Neural cell (in vitro differentiated cells): ENCODE measurements around the gene RITA1. TPM values are rescaled to one million over a fixed set of nuclear protein-coding genes. Genes with fewer than 3 reads are reported as not detected.

Experiments used
- H2AFZ ChIP-seq: fragments of 200-600, 300-800 bp; sonication (generic), shearing (Covaris generic); 2 replicates; pipeline ENCODE4 v1.6.0; 2014; ENCODE audit warnings: low read depth, mild to moderate bottlenecking, antibody characterized with exemption, low read length, moderate library complexity
- H3F3A ChIP-seq: fragments of 200-600 bp; shearing (Covaris generic); 2 replicates; pipeline ENCODE4 v1.6.1; 2016; ENCODE audit warnings: mild to moderate bottlenecking, moderate library complexity, mixed read lengths, antibody characterized with exemption, low read length; ENCODE audit not compliant: insufficient read depth, poor library complexity, severe bottlenecking
- H3K27ac ChIP-seq: fragments of 200-600, 300-800 bp; sonication (generic), shearing (Covaris generic); 2 replicates; pipeline ENCODE4 v1.5.1; 2014; ENCODE audit warnings: mild to moderate bottlenecking, low read length, moderate library complexity
- H3K27me3 ChIP-seq: fragments of 300-800, 200-600 bp; sonication (generic), shearing (Covaris generic); 2 replicates; pipeline ENCODE4 v1.6.0; 2014; ENCODE audit warnings: mild to moderate bottlenecking, low read depth, low read length, moderate library complexity; ENCODE audit not compliant: insufficient read depth
- H3K36me3 ChIP-seq: fragments of 300-800, 200-600 bp; sonication (generic), shearing (Covaris generic); 2 replicates; pipeline ENCODE4 v1.5.1; 2014; ENCODE audit warnings: mild to moderate bottlenecking, antibody characterized with exemption, low read length, moderate library complexity; ENCODE audit not compliant: insufficient read depth
- H3K4me2 ChIP-seq: fragments of 300-800, 200-600 bp; sonication (generic), shearing (Covaris generic); 2 replicates; pipeline ENCODE4 v1.6.0; 2014; ENCODE audit warnings: mild to moderate bottlenecking, low read length
- H3K4me3 ChIP-seq: fragments of 300-800, 200-600 bp; sonication (generic), shearing (Covaris generic); 2 replicates; pipeline ENCODE4 v1.5.1; 2014; ENCODE audit warnings: mild to moderate bottlenecking, low read length, moderate library complexity
- H3K79me2 ChIP-seq: fragments of 200-600 bp; shearing (Covaris generic); replicated peaks from 2 replicates; pipeline ENCODE4 v1.6.0; 2014; ENCODE audit warnings: mild to moderate bottlenecking, low read length, moderate library complexity; ENCODE audit not compliant: insufficient read depth
- H3K9ac ChIP-seq: fragments of 300-800, 200-600 bp; sonication (generic), shearing (Covaris generic); 2 replicates; pipeline ENCODE4 v1.6.1; 2016; ENCODE audit warnings: mild to moderate bottlenecking, low read length, mixed read lengths
- H3K9me2 ChIP-seq: fragments of 200-600 bp; shearing (Covaris generic); 2 replicates; pipeline ENCODE4 v1.6.1; 2016; ENCODE audit warnings: mild to moderate bottlenecking, low read length, mixed read lengths; ENCODE audit not compliant: insufficient read depth
- H3K9me3 ChIP-seq: fragments of 200-600, 300-800 bp; sonication (generic), shearing (Covaris generic); 2 replicates; pipeline ENCODE4 v1.6.1; 2016; ENCODE audit warnings: mild to moderate bottlenecking, mixed run types, low read length, moderate library complexity, mixed read lengths
- H4K20me1 ChIP-seq: fragments of 200-600 bp; shearing (Covaris generic); 2 replicates; pipeline ENCODE4 v1.6.1; 2016; ENCODE audit warnings: mild to moderate bottlenecking, mixed run types; ENCODE audit not compliant: insufficient read depth
- EP300 ChIP-seq: fragments of 450-650 bp; conservative IDR thresholded peaks from 2 replicates; pipeline ENCODE4 v1.6.1; 2014; ENCODE audit warnings: antibody characterized with exemption, mild to moderate bottlenecking, moderate library complexity; ENCODE audit not compliant: poor library complexity, severe bottlenecking
- EZH2 ChIP-seq: fragments of 200-600, 300-800 bp; shearing (Covaris generic), sonication (generic); IDR thresholded peaks from 2 replicates; pipeline ENCODE4 v1.6.1; 2014; ENCODE audit warnings: antibody characterized with exemption, low read length, borderline replicate concordance, mild to moderate bottlenecking; ENCODE audit not compliant: insufficient read depth, poor library complexity, severe bottlenecking
- MXI1 ChIP-seq: fragments of 450-650 bp; conservative IDR thresholded peaks from 2 replicates; pipeline ENCODE4 v1.6.1; 2014; ENCODE audit warnings: antibody characterized with exemption, mild to moderate bottlenecking; ENCODE audit not compliant: poor library complexity, severe bottlenecking
- POLR2AphosphoS5 ChIP-seq: IDR thresholded peaks from 2 replicates; pipeline ENCODE4 v1.6.1; 2012
- RAD21 ChIP-seq: fragments of 450-650 bp; conservative IDR thresholded peaks from 2 replicates; pipeline ENCODE4 v1.6.1; 2014; ENCODE audit warnings: antibody characterized with exemption, mild to moderate bottlenecking, moderate library complexity
- SMC3 ChIP-seq: fragments of 450-650 bp; conservative IDR thresholded peaks from 2 replicates; pipeline ENCODE4 v1.6.1; 2014; ENCODE audit warnings: antibody characterized with exemption, mild to moderate bottlenecking, moderate library complexity; ENCODE audit not compliant: poor library complexity
- TAF1 ChIP-seq: IDR thresholded peaks from 2 replicates; pipeline ENCODE4 v1.6.1; 2012; ENCODE audit warnings: low read depth
- polyA plus RNA-seq: library from polyadenylated mRNA; depleted of rRNA; stranded (reverse); fragments of >200 nt; gene quantifications from 2 replicates; pipeline ENCODE4 v1.2.3, GENCODE V29; 2014
- TF ChIP-seq, protein P1 (sequence below): fragments of 450-650 bp; IDR thresholded peaks from 2 replicates; pipeline ENCODE4 v1.5.1; 2014; ENCODE audit warnings: antibody characterized with exemption, mild to moderate bottlenecking, moderate library complexity; ENCODE audit not compliant: poor library complexity, severe bottlenecking
- TF ChIP-seq, protein P2 (sequence below): IDR thresholded peaks from 2 replicates; pipeline ENCODE4 v1.6.1; 2012; ENCODE audit warnings: borderline replicate concordance

The RITA1 gene
- polyA plus RNA-seq, 1 donor from 2014 or later = 23.3 TPM

DNA sequence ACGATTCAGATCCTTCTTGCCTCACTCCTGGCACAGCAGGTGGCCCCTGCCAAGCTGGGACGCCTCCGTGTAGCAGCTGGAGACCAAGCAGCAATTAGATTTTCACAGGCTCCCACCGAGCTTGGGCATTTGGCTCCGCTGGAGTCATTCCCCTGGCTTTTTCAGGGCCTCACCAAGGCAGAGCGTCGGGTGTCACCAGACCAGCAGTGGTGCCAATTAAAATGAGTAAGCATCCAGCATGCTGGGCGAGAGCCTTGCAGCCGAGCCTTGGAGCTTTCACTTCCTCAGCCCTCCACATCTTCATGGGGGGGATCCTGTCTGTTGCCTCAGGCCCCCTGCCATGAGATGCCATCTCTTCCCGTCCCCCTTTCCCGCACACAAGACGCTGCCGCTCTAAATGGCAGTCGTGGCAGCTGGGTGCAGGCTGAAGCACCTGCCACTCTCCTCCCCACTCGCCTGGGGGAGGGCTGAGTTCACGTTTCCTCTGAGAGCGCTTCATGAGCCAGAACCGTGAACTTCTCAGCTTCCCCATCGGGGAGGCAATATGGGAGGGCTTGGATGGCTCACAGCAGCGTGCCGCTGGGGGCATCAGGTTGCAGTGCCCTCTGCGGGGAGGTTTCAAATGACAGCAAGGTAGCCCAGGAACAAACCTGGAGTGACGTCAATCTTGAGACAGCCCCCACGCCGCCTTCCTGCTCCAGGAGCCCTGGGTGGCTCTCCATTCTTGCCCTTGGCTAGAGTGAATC lies 47.5 kb downstream of the RITA1 start:
- TF ChIP-seq, protein P1, sequence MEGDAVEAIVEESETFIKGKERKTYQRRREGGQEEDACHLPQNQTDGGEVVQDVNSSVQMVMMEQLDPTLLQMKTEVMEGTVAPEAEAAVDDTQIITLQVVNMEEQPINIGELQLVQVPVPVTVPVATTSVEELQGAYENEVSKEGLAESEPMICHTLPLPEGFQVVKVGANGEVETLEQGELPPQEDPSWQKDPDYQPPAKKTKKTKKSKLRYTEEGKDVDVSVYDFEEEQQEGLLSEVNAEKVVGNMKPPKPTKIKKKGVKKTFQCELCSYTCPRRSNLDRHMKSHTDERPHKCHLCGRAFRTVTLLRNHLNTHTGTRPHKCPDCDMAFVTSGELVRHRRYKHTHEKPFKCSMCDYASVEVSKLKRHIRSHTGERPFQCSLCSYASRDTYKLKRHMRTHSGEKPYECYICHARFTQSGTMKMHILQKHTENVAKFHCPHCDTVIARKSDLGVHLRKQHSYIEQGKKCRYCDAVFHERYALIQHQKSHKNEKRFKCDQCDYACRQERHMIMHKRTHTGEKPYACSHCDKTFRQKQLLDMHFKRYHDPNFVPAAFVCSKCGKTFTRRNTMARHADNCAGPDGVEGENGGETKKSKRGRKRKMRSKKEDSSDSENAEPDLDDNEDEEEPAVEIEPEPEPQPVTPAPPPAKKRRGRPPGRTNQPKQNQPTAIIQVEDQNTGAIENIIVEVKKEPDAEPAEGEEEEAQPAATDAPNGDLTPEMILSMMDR = no peak
- TF ChIP-seq SMC3 (no peak), RAD21 (no peak), POLR2AphosphoS5 (no peak), EP300 (no peak), MXI1 (no peak), EZH2 (no peak), TAF1 (no peak)
- TF ChIP-seq, protein P2, sequence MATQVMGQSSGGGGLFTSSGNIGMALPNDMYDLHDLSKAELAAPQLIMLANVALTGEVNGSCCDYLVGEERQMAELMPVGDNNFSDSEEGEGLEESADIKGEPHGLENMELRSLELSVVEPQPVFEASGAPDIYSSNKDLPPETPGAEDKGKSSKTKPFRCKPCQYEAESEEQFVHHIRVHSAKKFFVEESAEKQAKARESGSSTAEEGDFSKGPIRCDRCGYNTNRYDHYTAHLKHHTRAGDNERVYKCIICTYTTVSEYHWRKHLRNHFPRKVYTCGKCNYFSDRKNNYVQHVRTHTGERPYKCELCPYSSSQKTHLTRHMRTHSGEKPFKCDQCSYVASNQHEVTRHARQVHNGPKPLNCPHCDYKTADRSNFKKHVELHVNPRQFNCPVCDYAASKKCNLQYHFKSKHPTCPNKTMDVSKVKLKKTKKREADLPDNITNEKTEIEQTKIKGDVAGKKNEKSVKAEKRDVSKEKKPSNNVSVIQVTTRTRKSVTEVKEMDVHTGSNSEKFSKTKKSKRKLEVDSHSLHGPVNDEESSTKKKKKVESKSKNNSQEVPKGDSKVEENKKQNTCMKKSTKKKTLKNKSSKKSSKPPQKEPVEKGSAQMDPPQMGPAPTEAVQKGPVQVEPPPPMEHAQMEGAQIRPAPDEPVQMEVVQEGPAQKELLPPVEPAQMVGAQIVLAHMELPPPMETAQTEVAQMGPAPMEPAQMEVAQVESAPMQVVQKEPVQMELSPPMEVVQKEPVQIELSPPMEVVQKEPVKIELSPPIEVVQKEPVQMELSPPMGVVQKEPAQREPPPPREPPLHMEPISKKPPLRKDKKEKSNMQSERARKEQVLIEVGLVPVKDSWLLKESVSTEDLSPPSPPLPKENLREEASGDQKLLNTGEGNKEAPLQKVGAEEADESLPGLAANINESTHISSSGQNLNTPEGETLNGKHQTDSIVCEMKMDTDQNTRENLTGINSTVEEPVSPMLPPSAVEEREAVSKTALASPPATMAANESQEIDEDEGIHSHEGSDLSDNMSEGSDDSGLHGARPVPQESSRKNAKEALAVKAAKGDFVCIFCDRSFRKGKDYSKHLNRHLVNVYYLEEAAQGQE = no peak
- Histone ChIP-seq H3K9me2 (no peaks in the 10 kb centered on the region), H3K4me3 (no peak overlapping the region), H2AFZ (no peak overlapping the region), H3K36me3 (no peaks in the 10 kb centered on the region), H4K20me1 (no peaks in the 10 kb centered on the region), H3K79me2 (no peaks in the 10 kb centered on the region), H3K27me3 (no peaks in the 10 kb centered on the region), H3K27ac (no peak overlapping the region), H3K4me2 (no peak overlapping the region), H3K9me3 (peaks cover 6% of the 10 kb centered on the region), H3F3A (no peaks in the 10 kb centered on the region), H3K9ac (no peak overlapping the region)

DNA sequence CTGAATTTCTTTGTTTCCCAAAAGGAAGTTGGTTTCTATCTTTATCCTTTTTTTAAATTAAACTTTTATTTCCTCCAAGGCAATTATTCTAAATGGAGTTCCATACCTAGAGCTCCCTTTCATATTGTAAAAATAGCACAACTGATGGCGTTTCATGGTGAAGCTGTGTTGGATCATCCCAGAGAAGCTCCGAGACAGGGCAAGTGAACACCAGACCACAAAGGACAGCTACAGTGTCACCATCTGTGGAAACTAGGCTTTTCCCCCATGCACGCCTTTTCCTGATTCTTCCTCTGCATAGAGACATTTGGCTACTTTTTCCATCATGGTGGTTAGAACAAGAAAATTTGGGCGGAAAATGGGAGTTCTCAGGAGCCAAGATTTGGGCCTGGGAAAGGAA lies 48.4 kb downstream of the RITA1 start:
- no peaks in the 10 kb centered on the region for H3K36me3 ChIP-seq
- no peaks in the 10 kb centered on the region for H4K20me1 ChIP-seq
- H3K4me2 ChIP-seq = no peak overlapping the region
- TF ChIP-seq EP300 = no peak
- TF ChIP-seq, protein P1 = no peak
- no peak for TF ChIP-seq EZH2
- TF ChIP-seq MXI1 = no peak
- TF ChIP-seq SMC3 = no peak
- TF ChIP-seq POLR2AphosphoS5 = no peak
- no peak for TF ChIP-seq TAF1
- TF ChIP-seq RAD21 = no peak
- H2AFZ ChIP-seq = no peak overlapping the region
- no peaks in the 10 kb centered on the region for H3K79me2 ChIP-seq
- H3K9me2 ChIP-seq = no peaks in the 10 kb centered on the region
- no peak overlapping the region for H3K4me3 ChIP-seq
- peaks cover 6% of the 10 kb centered on the region for H3K9me3 ChIP-seq
- no peaks in the 10 kb centered on the region for H3F3A ChIP-seq
- H3K27ac ChIP-seq = no peak overlapping the region
- H3K27me3 ChIP-seq = no peaks in the 10 kb centered on the region
- no peak overlapping the region for H3K9ac ChIP-seq
